Hindlimb muscle (tissue), 1 donor: Measurements from ENCODE around the gene TRAF3IP3. TPM values are rescaled to one million over a fixed set of nuclear protein-coding genes. Genes with fewer than 3 reads are reported as not detected.

ENCODE experiments used
- DNase-seq: peaks from one replicate; pipeline ENCODE4 v3.0.0-alpha.2; 2013
- polyA plus RNA-seq: library from polyadenylated mRNA; unstranded; fragments of 120-200 nt; gene quantifications from one replicate; pipeline ENCODE4 v1.2.1, GENCODE V29; 2013; ENCODE audit not compliant: insufficient read length

Gene TRAF3IP3
- polyA plus RNA-seq, 1 donor, result 2.8 TPM

DNA sequence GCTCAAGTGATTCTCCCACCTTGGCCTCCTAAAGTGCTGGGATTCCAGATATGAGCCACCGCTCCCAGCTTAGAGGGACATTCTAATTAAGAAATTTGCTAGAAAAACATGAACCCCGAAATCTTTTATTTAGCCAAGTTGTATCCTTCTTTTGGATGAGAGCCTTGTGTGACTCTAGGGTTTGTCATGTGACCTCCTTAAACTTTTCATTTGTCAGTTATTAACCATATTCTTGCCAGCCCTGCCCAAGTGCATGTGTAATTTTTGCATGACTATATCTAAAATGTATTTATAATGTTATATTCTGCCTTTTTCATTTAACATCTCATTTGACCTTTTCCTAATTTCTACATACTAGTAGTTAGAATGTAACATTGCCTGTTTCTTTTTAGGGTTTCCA is 73.9 kb downstream of the TRAF3IP3 start:
- DNase-seq, result no peak

DNA sequence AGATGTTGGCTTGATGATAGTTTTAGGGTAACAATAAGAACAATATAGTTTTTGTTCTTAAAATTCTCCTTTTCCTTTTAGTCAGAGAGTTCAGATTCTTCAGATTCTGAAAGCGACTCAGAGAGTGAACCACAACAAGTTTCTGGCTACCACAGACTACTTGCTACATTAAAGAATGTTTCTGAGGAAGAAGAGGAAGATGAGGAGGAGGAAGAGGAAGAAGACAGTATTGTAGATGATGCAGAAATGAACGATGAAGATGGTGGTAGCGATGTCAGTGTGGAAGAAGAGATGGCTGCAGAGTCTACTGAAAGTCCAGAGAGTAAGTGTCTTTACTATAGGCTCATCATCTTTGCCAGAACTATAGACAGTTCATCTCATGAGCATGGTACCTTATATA is 74.9 kb downstream of the TRAF3IP3 start:
- no peak for DNase-seq

DNA sequence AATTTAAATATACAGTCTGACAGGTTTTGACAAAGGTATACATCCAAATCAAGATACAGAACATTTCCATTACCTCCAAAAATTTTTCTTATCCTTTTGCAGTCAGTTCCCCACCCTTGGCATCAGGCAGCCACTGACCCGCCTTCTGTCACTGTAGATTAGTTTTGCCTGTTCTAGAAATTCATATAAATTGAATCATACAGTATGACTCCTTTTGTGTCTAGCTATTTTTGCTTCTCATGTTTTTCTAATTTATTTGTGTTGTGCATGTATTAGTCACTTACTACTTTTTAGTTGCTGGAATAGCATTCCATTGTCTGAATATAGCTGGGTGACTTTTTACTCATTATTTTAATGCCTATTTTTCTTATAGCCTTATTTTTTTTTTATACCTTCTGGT is 75.8 kb downstream of the TRAF3IP3 start:
- DNase-seq, result no peak

Other genes with a start within 250 kb of the TRAF3IP3 start
- gene CAMK1G, start 172.3 kb upstream of the TRAF3IP3 start, polyA plus RNA-seq, result not detected
- gene LAMB3, start 103.6 kb upstream of the TRAF3IP3 start, polyA plus RNA-seq, result 0.81 TPM
- 12.3 TPM for gene G0S2, start 80.6 kb upstream of the TRAF3IP3 start, polyA plus RNA-seq
- not detected for gene HSD11B1, start 51.2 kb upstream of the TRAF3IP3 start, polyA plus RNA-seq
- gene C1orf74, start 28.5 kb downstream of the TRAF3IP3 start, polyA plus RNA-seq, result 2.8 TPM
- gene IRF6, start 50.1 kb downstream of the TRAF3IP3 start, polyA plus RNA-seq, result 0.83 TPM
- 7.2 TPM for gene UTP25, start 71.9 kb downstream of the TRAF3IP3 start, polyA plus RNA-seq
- gene SYT14, start 182.2 kb downstream of the TRAF3IP3 start, polyA plus RNA-seq, result 1.7 TPM